Ascending aorta (tissue), 2 donors: Measurements from ENCODE around the gene SPATA25. TPM values are rescaled to one million over a fixed set of nuclear protein-coding genes. Genes with fewer than 3 reads are reported as not detected.

Experiments used
- DNase-seq, 2 donors: peaks; one replicate each; pipeline ENCODE4 v3.0.0-alpha.2; 2019; ENCODE audit warnings: low spot score in 2 of 2
- H3K27ac ChIP-seq, 2 donors: fragments of 200-600 bp; sonication (generic); one replicate each; pipeline ENCODE4 v1.5.1; 2016 to 2017; ENCODE audit warnings: mild to moderate bottlenecking in 1 of 2
- H3K27me3 ChIP-seq: fragments of 200-600 bp; sonication (generic); one replicate; pipeline ENCODE4 v1.5.1; 2017
- H3K36me3 ChIP-seq, 2 donors: fragments of 200-600 bp; sonication (generic); one replicate each; pipeline ENCODE4 v1.5.1; 2016
- H3K4me1 ChIP-seq, 2 donors: fragments of 200-600 bp; sonication (generic); one replicate each; pipeline ENCODE4 v1.5.1; 2016 to 2017; ENCODE audit warnings: mild to moderate bottlenecking in 1 of 2
- H3K4me3 ChIP-seq, 2 donors: fragments of 200-600 bp; sonication (generic); one replicate each; pipeline ENCODE4 v1.5.1; 2016 to 2017; ENCODE audit warnings: mild to moderate bottlenecking in 1 of 2
- H3K9me3 ChIP-seq, 2 donors: fragments of 200-600 bp; sonication (generic); one replicate each; pipeline ENCODE4 v1.5.1; 2016
- CTCF ChIP-seq, 3 experiments: fragments of 200-600 bp in 2 of 3; fragments of 450-650 bp in 1 of 3; sonication (generic) in 2 of 3; IDR thresholded peaks; one replicate each; pipeline ENCODE4 v1.5.1; 2016 to 2019; ENCODE audit warnings: antibody characterized with exemption in 3 of 3, mild to moderate bottlenecking in 1 of 3, moderate library complexity in 1 of 3
- intact Hi-C: fragments of 100-400 bp; cut with DNase I; formaldehyde crosslinking; loops from one replicate; pipeline ENCODE4 v1.15.1; 2023
- total RNA-seq: library from RNA; depleted of rRNA; stranded (reverse); fragments of >200 nt; gene quantifications from one replicate; pipeline ENCODE4 v1.1.0, GENCODE V29; 2016

Gene SPATA25
- total RNA-seq, 1 donor from 2014 or later: 32.8 TPM

- Histone ChIP-seq H3K4me1 (peaks cover under 1 to 10% of the 10 kb centered on the region in 2 donors), H3K4me3 (no peak overlapping the region), H3K36me3 (no peaks in the 10 kb centered on the region), H3K27me3 (no peaks in the 10 kb centered on the region), H3K27ac (peak overlapping the region; percentile 37 to 50), H3K9me3 (no peaks in the 10 kb centered on the region)
- intact Hi-C loops: no loop called here
- TF ChIP-seq CTCF (IDR thresholded peaks at IDR 0.05): no peak
- no peak for DNase-seq
Measured at GRCh38 chr20:45918779-45919537, 31.5 kb upstream of the SPATA25 start.

DNA sequence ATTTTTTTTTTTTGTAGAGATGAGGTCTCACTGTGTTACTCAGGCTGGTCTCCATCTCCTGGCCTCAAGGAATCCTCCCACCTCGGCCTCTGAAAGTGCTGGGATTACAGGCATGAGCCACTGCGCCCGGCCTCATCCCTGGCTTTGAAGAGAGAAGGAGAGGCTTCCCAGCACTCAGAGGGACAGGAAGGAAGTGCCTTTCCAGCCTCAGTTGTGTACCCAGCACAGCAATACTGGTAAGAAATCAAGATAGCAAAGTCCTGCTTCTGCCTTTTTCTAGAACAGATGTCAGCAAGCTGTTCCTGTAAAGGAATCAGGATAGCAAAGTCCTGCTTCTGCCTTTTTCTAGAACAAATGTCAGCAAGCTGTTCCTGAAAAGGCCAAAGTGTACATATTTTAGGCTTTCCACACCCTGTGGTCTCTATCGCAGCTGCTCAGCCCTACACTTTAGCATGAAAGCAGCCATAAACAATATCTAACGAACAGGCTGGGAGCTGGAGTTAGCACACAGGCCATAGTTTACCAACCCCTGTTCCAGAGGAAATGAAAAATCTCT is 30.8 kb upstream of the SPATA25 start:
- Histone ChIP-seq H3K27ac (peak overlapping the region; percentile 37 to 53), H3K36me3 (no peaks in the 10 kb centered on the region)

GRCh38 chr20:45917790-45918141 is 30.3 kb upstream of the SPATA25 start:
- H3K27me3 ChIP-seq: no peaks in the 10 kb centered on the region
- H3K27ac ChIP-seq: peak overlapping the region; percentile 37 to 53
- no peak for TF ChIP-seq CTCF (IDR thresholded peaks at IDR 0.05)

More for the DNA sequence above, 30.8 kb upstream of the SPATA25 start:
- no peaks in the 10 kb centered on the region for H3K9me3 ChIP-seq
- DNase-seq: no peak
- intact Hi-C loops: no loop called here
- H3K4me3 ChIP-seq: no peak overlapping the region
- no peaks in the 10 kb centered on the region for H3K27me3 ChIP-seq
- TF ChIP-seq CTCF (IDR thresholded peaks at IDR 0.05): no peak
- H3K4me1 ChIP-seq: peaks cover 0 to 10% of the 10 kb centered on the region in 2 donors

GRCh38 chr20:45913116-45913515 is 25.7 kb upstream of the SPATA25 start:
- TF ChIP-seq CTCF (IDR thresholded peaks at IDR 0.05): no peak
- H3K36me3 ChIP-seq: no peaks in the 10 kb centered on the region
- peaks cover 6 to 13% of the 10 kb centered on the region in 2 donors for H3K4me1 ChIP-seq
- H3K27ac ChIP-seq: no peak overlapping the region
- H3K9me3 ChIP-seq: no peaks in the 10 kb centered on the region
- no peak overlapping the region for H3K4me3 ChIP-seq
- intact Hi-C loops: no loop called here
- H3K27me3 ChIP-seq: no peaks in the 10 kb centered on the region
- no peak for DNase-seq

More at GRCh38 chr20:45917790-45918141, 30.3 kb upstream of the SPATA25 start:
- no peak for DNase-seq
- no peaks in the 10 kb centered on the region for H3K9me3 ChIP-seq
- no peak overlapping the region for H3K4me3 ChIP-seq
- peaks cover 0 to 10% of the 10 kb centered on the region in 2 donors for H3K4me1 ChIP-seq
- no peaks in the 10 kb centered on the region for H3K36me3 ChIP-seq
- intact Hi-C loops: no loop called here

DNA sequence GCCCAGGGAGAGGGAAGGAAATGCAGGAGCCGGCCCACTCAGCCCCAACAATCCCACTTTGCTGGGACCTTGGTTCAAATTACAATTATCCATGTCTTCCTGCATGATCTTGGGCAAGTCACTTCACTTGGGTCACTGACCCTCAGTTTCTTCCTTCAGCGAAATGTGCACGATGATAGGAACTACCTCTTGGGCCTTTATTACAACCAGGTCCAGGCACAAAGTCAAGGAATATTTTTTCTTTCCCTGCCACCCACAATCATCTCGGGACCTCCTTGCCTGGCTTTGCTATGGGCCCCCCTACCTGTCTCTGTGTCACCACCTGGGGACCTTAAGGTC is 24.9 kb upstream of the SPATA25 start:
- no peak for DNase-seq
- Histone ChIP-seq H3K27me3 (no peaks in the 10 kb centered on the region), H3K27ac (peak overlapping the region in 1 of 2 donors; percentile 71), H3K4me1 (peaks cover 6 to 13% of the 10 kb centered on the region in 2 donors), H3K36me3 (no peaks in the 10 kb centered on the region), H3K9me3 (no peaks in the 10 kb centered on the region), H3K4me3 (peak overlapping the region; percentile 49 to 64)
- TF ChIP-seq CTCF (IDR thresholded peaks at IDR 0.05): no peak
- intact Hi-C loops: no loop called here
